ENCODE results near the gene CENPH. TPM values are rescaled to one million over a fixed set of nuclear protein-coding genes. Genes with fewer than 3 reads are reported as not detected.
"Not testable (repeated sequence)": the region's sequence is repeated elsewhere in the genome, so short reads cannot be mapped to it uniquely, and the experiment has no call there.

Gene CENPH
- total and polyA plus RNA-seq, 3 experiments from 2014 or later: 8.5 to 51.2 (median 49.6) TPM

DNA sequence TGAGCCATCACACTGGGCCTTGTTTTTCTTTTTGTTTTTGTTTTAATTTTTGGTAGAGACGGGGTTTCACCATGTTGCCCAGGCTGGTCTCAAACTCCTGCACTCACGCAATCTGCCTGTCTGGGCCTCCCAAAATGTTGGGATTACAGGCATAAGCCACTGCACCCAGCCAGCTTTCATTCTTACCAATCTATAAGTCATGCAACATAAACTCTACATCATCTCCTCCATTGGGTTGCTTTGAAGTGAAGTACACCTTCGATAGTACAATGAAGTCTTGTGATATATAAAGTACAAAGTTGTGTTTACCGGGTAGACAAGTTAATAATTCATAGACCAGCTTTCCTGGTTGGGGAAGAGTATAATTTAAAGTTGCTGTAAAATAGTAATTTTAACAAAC lies 36.5 kb downstream of the CENPH start:
- Mint-ChIP-seq H3K27ac (no peak overlapping the region), H3K4me1 (peaks cover 5 to 15% (median 8%) of the 10 kb centered on the region in 3 donors), H3K9me3 (no peaks in the 10 kb centered on the region), H3K27me3 (no peaks in the 10 kb centered on the region), H3K4me3 (no peak overlapping the region), H3K36me3 (peaks cover 0 to 33% (median 0%) of the 10 kb centered on the region in 3 donors)
- Histone ChIP-seq H3K36me3 (ENCODE audit: insufficient read depth, low read length) (no peaks in the 10 kb centered on the region), H3K4me1 (ENCODE audit: insufficient read depth, low read length) (no peaks in the 10 kb centered on the region), H3K27me3 (ENCODE audit: insufficient read depth, low read length, poor library complexity, severe bottlenecking) (no peaks in the 10 kb centered on the region), H3K9me3 (ENCODE audit: low read length) (no peaks in the 10 kb centered on the region), H3K4me3 (ENCODE audit: low read length) (no peak overlapping the region), H3K27ac (ENCODE audit: low read depth, low read length) (no peak overlapping the region)
- CTCF ChIA-PET: no interaction called here
- POLR2A ChIA-PET: no interaction called here
- no peak for DNase-seq

DNA sequence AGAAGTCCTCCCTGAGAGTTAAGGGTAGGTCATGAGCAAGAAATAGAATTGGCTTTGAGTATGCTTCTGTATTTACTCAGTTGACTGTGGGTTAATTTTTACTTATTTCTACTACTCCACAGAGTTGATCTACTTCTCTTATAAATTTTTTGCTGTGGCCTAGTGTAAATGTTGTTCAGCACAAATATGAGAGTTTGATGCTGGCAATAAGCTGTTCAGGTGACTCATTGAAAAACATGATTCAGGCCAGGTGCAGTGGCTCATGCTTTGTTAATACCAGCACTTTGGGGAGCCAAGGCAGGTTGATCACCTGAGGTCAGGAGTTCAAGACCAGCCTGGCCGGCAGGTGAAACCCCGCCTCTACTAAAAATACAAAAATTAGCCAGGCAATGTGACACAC lies 40.8 kb downstream of the CENPH start:
- Mint-ChIP-seq H3K27me3 (no peaks in the 10 kb centered on the region), H3K36me3 (peaks cover 0 to 35% (median 0%) of the 10 kb centered on the region in 3 donors), H3K27ac (no peak overlapping the region), H3K9me3 (no peaks in the 10 kb centered on the region), H3K4me3 (no peak overlapping the region), H3K4me1 (peaks cover 4 to 13% (median 9%) of the 10 kb centered on the region in 3 donors)
- no peak overlapping the region for H3K27ac ChIP-seq (ENCODE audit: low read depth, low read length)
- H3K36me3 ChIP-seq (ENCODE audit: insufficient read depth, low read length): no peaks in the 10 kb centered on the region
- ChIA-PET POLR2A (no interaction called here), CTCF (no interaction called here)
- DNase-seq: no peak
- H3K4me3 ChIP-seq (ENCODE audit: low read length): no peak overlapping the region
- no peaks in the 10 kb centered on the region for H3K9me3 ChIP-seq (ENCODE audit: low read length)
- peaks cover 4% of the 10 kb centered on the region for H3K4me1 ChIP-seq (ENCODE audit: insufficient read depth, low read length)
- no peaks in the 10 kb centered on the region for H3K27me3 ChIP-seq (ENCODE audit: insufficient read depth, low read length, poor library complexity, severe bottlenecking)

GRCh38 chr5:69231281-69231680 lies 41.9 kb downstream of the CENPH start:
- peak overlapping the region in 1 of 7 donors; percentile 22 for H3K4me3 Mint-ChIP-seq
- H3K27ac Mint-ChIP-seq: peak overlapping the region in 1 of 8 donors; percentile 73
- H3K36me3 Mint-ChIP-seq: peaks cover 0 to 33% (median 0%) of the 10 kb centered on the region in 3 donors
- DNase-seq: no peak
- H3K4me3 ChIP-seq (ENCODE audit: low read length): no peak overlapping the region
- no peaks in the 10 kb centered on the region for H3K27me3 ChIP-seq (ENCODE audit: insufficient read depth, low read length, poor library complexity, severe bottlenecking)
- no peak overlapping the region for H3K27ac ChIP-seq (ENCODE audit: low read depth, low read length)
- H3K4me1 ChIP-seq (ENCODE audit: insufficient read depth, low read length): peaks cover 11% of the 10 kb centered on the region
- no peaks in the 10 kb centered on the region for H3K27me3 Mint-ChIP-seq
- no peaks in the 10 kb centered on the region for H3K9me3 ChIP-seq (ENCODE audit: low read length)
- peaks cover 10 to 20% (median 20%) of the 10 kb centered on the region in 3 donors for H3K4me1 Mint-ChIP-seq
- ChIA-PET CTCF (interaction anchor here (1.0 kb wide), 1 partner anchor 107 kb away, joined by 4 read pairs; no protein-coding TSS in a partner anchor), POLR2A (no interaction called here)
- no peaks in the 10 kb centered on the region for H3K9me3 Mint-ChIP-seq
- no peaks in the 10 kb centered on the region for H3K36me3 ChIP-seq (ENCODE audit: insufficient read depth, low read length)

DNA sequence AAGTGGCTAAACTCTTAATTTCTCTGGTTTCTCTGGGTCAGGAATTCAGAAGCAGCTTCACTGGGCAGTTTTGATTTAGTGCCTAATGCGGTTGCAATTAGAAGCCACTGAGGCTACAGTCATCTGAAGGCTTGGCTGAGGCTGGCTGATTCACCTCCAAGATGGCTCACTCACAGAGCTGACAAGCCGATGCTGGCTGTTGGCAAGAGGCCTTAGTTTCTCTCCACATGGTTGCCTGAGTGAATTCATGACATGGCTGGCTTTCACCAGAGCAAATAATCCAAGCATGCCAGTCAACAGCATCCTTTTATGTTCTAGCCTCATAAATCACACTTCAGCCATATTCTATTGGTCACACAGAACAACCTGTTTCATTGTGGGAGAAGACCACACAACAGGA lies 42.5 kb downstream of the CENPH start:
- no peak overlapping the region for H3K4me3 ChIP-seq (ENCODE audit: low read length)
- no peak overlapping the region for H3K27ac ChIP-seq (ENCODE audit: low read depth, low read length)
- no peaks in the 10 kb centered on the region for H3K9me3 ChIP-seq (ENCODE audit: low read length)
- Mint-ChIP-seq H3K4me1 (peaks cover 12 to 25% (median 25%) of the 10 kb centered on the region in 3 donors), H3K27me3 (no peaks in the 10 kb centered on the region), H3K36me3 (peaks cover 0 to 35% (median 0%) of the 10 kb centered on the region in 3 donors), H3K4me3 (peak overlapping the region in 2 of 7 donors; percentile 22 to 63), H3K9me3 (no peaks in the 10 kb centered on the region), H3K27ac (peak overlapping the region in 2 of 8 donors; percentile 63 to 73)
- no peaks in the 10 kb centered on the region for H3K27me3 ChIP-seq (ENCODE audit: insufficient read depth, low read length, poor library complexity, severe bottlenecking)
- DNase-seq: no peak
- H3K36me3 ChIP-seq (ENCODE audit: insufficient read depth, low read length): no peaks in the 10 kb centered on the region
- H3K4me1 ChIP-seq (ENCODE audit: insufficient read depth, low read length): peaks cover 11% of the 10 kb centered on the region
- ChIA-PET CTCF (interaction anchor here (1.0 kb wide), 1 partner anchor 106 kb away, joined by 4 read pairs; no protein-coding TSS in a partner anchor), POLR2A (no interaction called here)

- CTCF ChIA-PET: interaction anchor here (1.1 to 2.1 kb wide), 7 partner anchors 8 to 141 kb away, joined by 3 to 10 read pairs (median 3); partner anchors contain the start of gene RAD17
- Mint-ChIP-seq H3K36me3 (peaks cover 0 to 36% (median 3%) of the 10 kb centered on the region in 3 donors), H3K4me3 (peak within 1 kb of the TSS; percentile 96 to 99 (median 98)), H3K4me1 (peaks cover 35 to 50% (median 50%) of the 10 kb centered on the region in 3 donors), H3K9me3 (no peaks in the 10 kb centered on the region), H3K27ac (peak within 1 kb of the TSS; percentile 87 to 98 (median 96)), H3K27me3 (no peaks in the 10 kb centered on the region)
- Histone ChIP-seq H3K27ac (ENCODE audit: low read depth, low read length) (peak within 1 kb of the TSS; percentile 84), H3K4me1 (ENCODE audit: insufficient read depth, low read length) (peaks cover 17% of the 10 kb centered on the region), H3K9me3 (ENCODE audit: low read length) (no peaks in the 10 kb centered on the region), H3K4me3 (ENCODE audit: low read length) (peak within 1 kb of the TSS; percentile 89), H3K27me3 (ENCODE audit: insufficient read depth, low read length, poor library complexity, severe bottlenecking) (no peaks in the 10 kb centered on the region), H3K36me3 (ENCODE audit: insufficient read depth, low read length) (no peaks in the 10 kb centered on the region)
- POLR2A ChIA-PET: interaction anchor here (0.6 to 2.3 kb wide), 7 partner anchors 15 to 141 kb away, joined by 3 to 16 read pairs (median 4); partner anchors contain the start of genes AK6, RAD17, SLC30A5 and TAF9
- DNase-seq: peak; percentile 87 to 94 (median 90)
Observed at GRCh38 chr5:69234457-69235268, 45.3 kb downstream of the CENPH start, which contains the start of gene CDK7. Gene CDK7, plus strand, starts transcription at chr5:69234886. Its CDS starts 90 bp downstream, at chr5:69234976.

DNA sequence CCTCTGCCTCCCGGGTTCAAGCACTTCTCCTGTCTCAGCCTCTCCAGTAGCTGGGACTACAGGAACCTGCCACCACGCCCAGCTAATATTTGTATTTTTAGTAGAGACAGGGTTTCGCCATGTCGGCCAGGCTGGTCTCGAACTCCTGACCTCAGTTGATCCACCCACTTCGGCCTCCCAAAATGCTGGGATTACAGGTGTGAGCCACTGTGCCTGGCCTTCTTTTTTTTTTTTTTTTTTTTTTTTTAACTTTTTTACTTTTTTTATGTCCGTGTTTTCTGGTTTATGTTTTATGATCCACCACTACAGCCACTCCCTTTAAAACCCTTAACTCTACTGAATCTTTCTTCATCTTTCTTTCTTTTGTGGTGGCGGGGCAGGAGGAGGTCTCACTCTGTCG lies 47.4 kb downstream of the CENPH start:
- POLR2A ChIA-PET; H3K27me3 Mint-ChIP-seq; CTCF ChIA-PET; H3K27me3 ChIP-seq (ENCODE audit: insufficient read depth, low read length, poor library complexity, severe bottlenecking); H3K27ac ChIP-seq (ENCODE audit: low read depth, low read length); H3K9me3 Mint-ChIP-seq; H3K36me3 ChIP-seq (ENCODE audit: insufficient read depth, low read length); H3K9me3 ChIP-seq (ENCODE audit: low read length); H3K4me3 ChIP-seq (ENCODE audit: low read length); DNase-seq: not testable (repeated sequence)
- peak overlapping the region in 6 of 7 donors; percentile 43 to 98 (median 70) for H3K4me3 Mint-ChIP-seq
- H3K4me1 Mint-ChIP-seq: peaks cover 47 to 65% (median 64%) of the 10 kb centered on the region in 3 donors
- peaks cover 9 to 46% (median 14%) of the 10 kb centered on the region in 3 donors for H3K36me3 Mint-ChIP-seq
- H3K4me1 ChIP-seq (ENCODE audit: insufficient read depth, low read length): peaks cover 17% of the 10 kb centered on the region
- H3K27ac Mint-ChIP-seq: peak overlapping the region in 7 of 8 donors; percentile 25 to 87 (median 56)

DNA sequence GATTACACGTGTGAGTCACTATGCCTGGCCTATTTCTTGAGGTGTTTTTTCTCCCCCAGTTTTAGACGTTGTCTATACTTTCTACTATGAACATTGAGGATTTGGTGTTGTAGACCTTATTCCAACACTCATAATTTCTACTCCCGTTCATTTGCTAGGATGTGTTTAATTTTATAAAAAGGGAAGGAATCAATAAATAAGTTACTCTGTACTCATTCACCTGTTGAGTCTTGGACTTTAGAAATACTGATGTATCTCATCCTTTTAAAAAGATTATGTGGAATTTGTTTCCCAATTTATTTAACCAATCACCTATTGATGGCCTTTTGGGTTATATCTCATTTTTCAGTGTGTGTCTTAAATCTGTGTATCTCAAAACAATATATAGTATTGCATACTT lies 48.5 kb downstream of the CENPH start:
- H3K4me1 ChIP-seq (ENCODE audit: insufficient read depth, low read length): peaks cover 17% of the 10 kb centered on the region
- no peaks in the 10 kb centered on the region for H3K27me3 Mint-ChIP-seq
- H3K4me3 ChIP-seq (ENCODE audit: low read length): no peak overlapping the region
- peaks cover 9 to 51% (median 18%) of the 10 kb centered on the region in 3 donors for H3K36me3 Mint-ChIP-seq
- H3K4me3 Mint-ChIP-seq: peak overlapping the region in 5 of 7 donors; percentile 23 to 96 (median 43)
- H3K27ac ChIP-seq (ENCODE audit: low read depth, low read length): no peak overlapping the region
- H3K9me3 Mint-ChIP-seq: no peaks in the 10 kb centered on the region
- no peak for DNase-seq
- peaks cover 58 to 76% (median 74%) of the 10 kb centered on the region in 3 donors for H3K4me1 Mint-ChIP-seq
- H3K9me3 ChIP-seq (ENCODE audit: low read length): no peaks in the 10 kb centered on the region
- peaks cover 5% of the 10 kb centered on the region for H3K36me3 ChIP-seq (ENCODE audit: insufficient read depth, low read length)
- CTCF ChIA-PET: no interaction called here
- no peaks in the 10 kb centered on the region for H3K27me3 ChIP-seq (ENCODE audit: insufficient read depth, low read length, poor library complexity, severe bottlenecking)
- POLR2A ChIA-PET: no interaction called here
- peak overlapping the region in 3 of 8 donors; percentile 22 to 87 (median 36) for H3K27ac Mint-ChIP-seq

- ChIA-PET POLR2A (no interaction called here), CTCF (no interaction called here)
- Histone ChIP-seq H3K4me3 (ENCODE audit: low read length) (no peak overlapping the region), H3K36me3 (ENCODE audit: insufficient read depth, low read length) (peaks cover 5% of the 10 kb centered on the region), H3K4me1 (ENCODE audit: insufficient read depth, low read length) (peaks cover 17% of the 10 kb centered on the region), H3K27ac (ENCODE audit: low read depth, low read length) (no peak overlapping the region), H3K27me3 (ENCODE audit: insufficient read depth, low read length, poor library complexity, severe bottlenecking) (no peaks in the 10 kb centered on the region), H3K9me3 (ENCODE audit: low read length) (no peaks in the 10 kb centered on the region)
- no peaks in the 10 kb centered on the region for H3K27me3 Mint-ChIP-seq
- peaks cover 65 to 82% (median 81%) of the 10 kb centered on the region in 3 donors for H3K4me1 Mint-ChIP-seq
- DNase-seq: no peak
- peak overlapping the region in 1 of 8 donors; percentile 17 for H3K27ac Mint-ChIP-seq
- no peaks in the 10 kb centered on the region for H3K9me3 Mint-ChIP-seq
- H3K36me3 Mint-ChIP-seq: peaks cover 9 to 53% (median 20%) of the 10 kb centered on the region in 3 donors
- peak overlapping the region in 6 of 7 donors; percentile 20 to 45 (median 29) for H3K4me3 Mint-ChIP-seq
Observed at GRCh38 chr5:69238760-69239251, 49.4 kb downstream of the CENPH start.
